CD14-positive monocyte (primary cell): ENCODE results near the gene FOSB. TPM values are rescaled to one million over a fixed set of nuclear protein-coding genes. Genes with fewer than 3 reads are reported as not detected.
A peak's percentile ranks its signal among the peaks of the same experiment; 100 is the strongest.

ENCODE experiments used
- DNase-seq, 3 donors: peaks; one replicate each; pipeline ENCODE4 v3.0.0-alpha.2; 2011 to 2022
- H2AFZ ChIP-seq: 2 replicates; pipeline ENCODE4 v1.6.0; 2012; ENCODE audit warnings: mild to moderate bottlenecking, low read depth, low read length, inconsistent platforms; ENCODE audit not compliant: insufficient read depth, poor library complexity, severe bottlenecking
- H3K27ac ChIP-seq, 2 donors: 1 replicate in 1 of 2; 2 replicates in 1 of 2; pipeline ENCODE4 v1.5.1; 2012 to 2013; ENCODE audit warnings: low read length in 2 of 2, control low read depth in 1 of 2, inconsistent platforms in 1 of 2, low read depth in 1 of 2, mild to moderate bottlenecking in 1 of 2
- H3K27me3 ChIP-seq, 2 donors: one replicate each; pipeline versions ENCODE4 v1.6.0 to v1.6.1; 2011 to 2013; ENCODE audit warnings: low read length in 2 of 2; ENCODE audit not compliant: control insufficient read depth in 2 of 2, insufficient read depth in 2 of 2
- H3K36me3 ChIP-seq, 2 donors: replicated peaks in 1 of 2; 1 replicate in 1 of 2; 2 replicates in 1 of 2; pipeline versions ENCODE4 v1.5.1 to v1.6.1; 2012 to 2013; ENCODE audit warnings: low read length in 2 of 2, control low read depth in 1 of 2, inconsistent platforms in 1 of 2, mild to moderate bottlenecking in 1 of 2; ENCODE audit not compliant: insufficient read depth in 2 of 2, control insufficient read depth in 1 of 2
- H3K4me1 ChIP-seq, 2 donors: 1 replicate in 1 of 2; 2 replicates in 1 of 2; pipeline versions ENCODE4 v1.5.1 to v1.6.1; 2012 to 2013; ENCODE audit warnings: low read length in 2 of 2, control low read depth in 1 of 2, inconsistent platforms in 1 of 2, mild to moderate bottlenecking in 1 of 2, moderate library complexity in 1 of 2; ENCODE audit not compliant: insufficient read depth in 2 of 2, control insufficient read depth in 1 of 2
- H3K4me2 ChIP-seq: replicated peaks from 2 replicates; pipeline ENCODE3; 2012; ENCODE audit warnings: low read length, moderate library complexity, mild to moderate bottlenecking; ENCODE audit not compliant: poor library complexity, severe bottlenecking; ENCODE audit errors: extremely low read depth
- H3K4me3 ChIP-seq, 3 experiments: fragments of 200-600 bp in 1 of 3; sonication (generic) in 1 of 3; replicated peaks in 1 of 3; 1 replicate in 2 of 3; 2 replicates in 1 of 3; pipeline ENCODE4 v1.5.1; 2011 to 2013; ENCODE audit warnings: low read length in 3 of 3, mild to moderate bottlenecking in 3 of 3, control low read depth in 2 of 3, low read depth in 2 of 3, inconsistent platforms in 1 of 3, moderate library complexity in 1 of 3
- H3K79me2 ChIP-seq: 2 replicates; pipeline ENCODE4 v1.6.0; 2012; ENCODE audit warnings: mild to moderate bottlenecking, control low read depth, inconsistent platforms, low read length, moderate library complexity; ENCODE audit not compliant: insufficient read depth
- H3K9ac ChIP-seq: 2 replicates; pipeline ENCODE4 v1.6.0; 2017; ENCODE audit warnings: low read length, mild to moderate bottlenecking; ENCODE audit not compliant: insufficient read depth, poor library complexity, severe bottlenecking
- H3K9me3 ChIP-seq, 2 donors: replicated peaks in 1 of 2; 1 replicate in 1 of 2; 2 replicates in 1 of 2; pipeline versions ENCODE4 v1.5.1 to v1.6.1; 2012 to 2013; ENCODE audit warnings: low read length in 2 of 2, control low read depth in 1 of 2; ENCODE audit not compliant: control insufficient read depth in 1 of 2, insufficient read depth in 1 of 2
- H4K20me1 ChIP-seq: 2 replicates; pipeline ENCODE4 v1.6.0; 2012; ENCODE audit warnings: mild to moderate bottlenecking, low read length, control low read depth, moderate library complexity; ENCODE audit not compliant: insufficient read depth
- H3K27ac Mint-ChIP-seq, 7 donors: one replicate each; pipeline ENCODE4 v1.8.0; 2020; ENCODE audit warnings: mild to moderate bottlenecking in 7 of 7, mixed read lengths in 7 of 7, moderate library complexity in 6 of 7, inconsistent platforms in 2 of 7
- H3K27me3 Mint-ChIP-seq, 3 donors: one replicate each; pipeline ENCODE4 v1.8.0; 2021 to 2022; ENCODE audit warnings: low read depth in 3 of 3, mild to moderate bottlenecking in 3 of 3, mixed read lengths in 3 of 3, moderate library complexity in 3 of 3, inconsistent platforms in 1 of 3
- H3K36me3 Mint-ChIP-seq, 2 donors: one replicate each; pipeline ENCODE4 v1.8.0; 2020; ENCODE audit warnings: mixed read lengths in 2 of 2, inconsistent platforms in 1 of 2, mild to moderate bottlenecking in 1 of 2
- H3K4me1 Mint-ChIP-seq: one replicate; pipeline ENCODE4 v1.8.0; 2020; ENCODE audit warnings: mild to moderate bottlenecking, mixed read lengths
- H3K4me3 Mint-ChIP-seq, 2 donors: one replicate each; pipeline ENCODE4 v1.8.0; 2020; ENCODE audit warnings: mild to moderate bottlenecking in 2 of 2, mixed read lengths in 2 of 2, moderate library complexity in 1 of 2
- H3K9me3 Mint-ChIP-seq, 7 donors: one replicate each; pipeline ENCODE4 v1.8.0; 2020 to 2022; ENCODE audit warnings: mixed read lengths in 7 of 7, mild to moderate bottlenecking in 6 of 7, moderate library complexity in 6 of 7, inconsistent platforms in 2 of 7
- CTCF ChIP-seq: fragments of 200-600 bp; IDR thresholded peaks from one replicate; pipeline ENCODE4 v1.8.0; 2022; ENCODE audit warnings: antibody characterized with exemption, mild to moderate bottlenecking
- WGBS: methylation state at CpG from one replicate; pipeline ENCODE4 v1.1.5; 2013; ENCODE audit warnings: missing lambda C conversion rate; ENCODE audit not compliant: insufficient coverage; 5-methylcytosine and 5-hydroxymethylcytosine counted together
- intact Hi-C, 2 donors: fragments of 100-400 bp; cut with micrococcal nuclease; formaldehyde crosslinking; loops; one replicate each; pipeline versions ENCODE4 v1.15.0 to v1.15.1; 2023
- polyA plus RNA-seq, 3 donors: library from polyadenylated mRNA; depleted of rRNA in 1 of 3; unstranded in 2 of 3; stranded (reverse) in 1 of 3; fragments of 300-500 nt in 2 of 3; fragments of >200 nt in 1 of 3; fragmentation: Illumina TruSeq in 2 of 3; gene quantifications; 1 replicate in 2 of 3; 2 replicates in 1 of 3; pipeline ENCODE4 v1.2.3, GENCODE V29; 2012 to 2021

FOSB gene
- polyA plus RNA-seq, 3 donors, result 27.3 to 840 (median 28.2) TPM

- Histone ChIP-seq H3K9ac (no peak overlapping the region), H3K4me3 (peak overlapping the region in 1 of 3 experiments; percentile 61), H3K27ac (no peak overlapping the region), H3K27me3 (peaks cover 15 to 46% of the 10 kb centered on the region in 2 donors), H4K20me1 (peaks cover 10% of the 10 kb centered on the region), H3K4me1 (peaks cover 65 to 76% of the 10 kb centered on the region in 2 donors), H3K79me2 (no peaks in the 10 kb centered on the region), H2AFZ (no peak overlapping the region), H3K36me3 (no peaks in the 10 kb centered on the region), H3K4me2 (no peak overlapping the region), H3K9me3 (peaks cover 6 to 8% of the 10 kb centered on the region in 2 donors)
- Mint-ChIP-seq H3K9me3 (peaks cover 5 to 16% (median 11%) of the 10 kb centered on the region in 7 donors), H3K4me3 (peak overlapping the region; percentile 48 to 94), H3K27ac (peak overlapping the region in 1 of 7 donors; percentile 26), H3K27me3 (peaks cover 36 to 72% (median 59%) of the 10 kb centered on the region in 3 donors), H3K4me1 (peaks cover 61% of the 10 kb centered on the region), H3K36me3 (peaks cover 14 to 15% of the 10 kb centered on the region in 2 donors)
- intact Hi-C loops, result loop anchor here in 1 of 2 donors (10.0 kb wide), 1 partner anchor 187 kb away; no protein-coding TSS in a partner anchor
- 34% methylated on average over 16 of the region's 16 CpGs for WGBS
- no peak for DNase-seq
- no peak for TF ChIP-seq CTCF
Measured at GRCh38 chr19:45497791-45498190, 30.0 kb downstream of the FOSB start.

GRCh38 chr19:45498411-45499195, 30.8 kb downstream of the FOSB start, which contains the start of gene PPM1N:
TSS of gene PPM1N (plus strand) at chr19:45498443. CDS start at chr19:45498473, 30 bp downstream.
- peaks cover 6 to 8% of the 10 kb centered on the region in 2 donors for H3K9me3 ChIP-seq
- Mint-ChIP-seq H3K27ac (peak within 1 kb of the TSS in 6 of 7 donors; percentile 59 to 89 (median 66)), H3K9me3 (peaks cover 5 to 16% (median 10%) of the 10 kb centered on the region in 7 donors), H3K4me3 (peak within 1 kb of the TSS; percentile 71 to 94), H3K27me3 (peaks cover 36 to 69% (median 59%) of the 10 kb centered on the region in 3 donors), H3K4me1 (peaks cover 56% of the 10 kb centered on the region), H3K36me3 (peaks cover 14 to 15% of the 10 kb centered on the region in 2 donors)
- no peak within 1 kb of the TSS for H3K9ac ChIP-seq
- H3K79me2 ChIP-seq, result no peaks in the 10 kb centered on the region
- peak in 2 of 3 donors; percentile 35 to 45 for DNase-seq
- peak within 1 kb of the TSS; percentile 95 for H3K4me2 ChIP-seq
- H3K27ac ChIP-seq, result no peak within 1 kb of the TSS
- H3K4me3 ChIP-seq, result peak within 1 kb of the TSS in 1 of 3 experiments; percentile 69
- peaks cover 10% of the 10 kb centered on the region for H4K20me1 ChIP-seq
- H3K4me1 ChIP-seq, result peaks cover 63 to 76% of the 10 kb centered on the region in 2 donors
- 2% methylated on average over 89 of the region's 89 CpGs for WGBS
- peaks cover 15 to 42% of the 10 kb centered on the region in 2 donors for H3K27me3 ChIP-seq
- H2AFZ ChIP-seq, result peak within 1 kb of the TSS; percentile 37
- TF ChIP-seq CTCF, result peak; percentile 37
- H3K36me3 ChIP-seq, result no peaks in the 10 kb centered on the region
- intact Hi-C loops, result loop anchor here in 1 of 2 donors (10.0 kb wide), 1 partner anchor 186 kb away; no protein-coding TSS in a partner anchor
